Thymus (tissue), 11 donors: Measurements from ENCODE around the gene SLC25A34. TPM values are rescaled to one million over a fixed set of nuclear protein-coding genes. Genes with fewer than 3 reads are reported as not detected.

Source experiments
- DNase-seq, 9 donors: peaks; one replicate each; pipeline ENCODE4 v3.0.0-alpha.2; 2013; ENCODE audit warnings: low spot score in 9 of 9, low read depth in 6 of 9, missing footprints in 1 of 9
- H3K27ac ChIP-seq, 2 donors: one replicate each; pipeline ENCODE4 v1.5.1; 2013; ENCODE audit warnings: control low read depth in 1 of 2, low read depth in 1 of 2, low read length in 1 of 2, mild to moderate bottlenecking in 1 of 2, moderate library complexity in 1 of 2
- H3K27me3 ChIP-seq, 2 donors: one replicate each; pipeline ENCODE4 v1.5.1; 2013; ENCODE audit warnings: low read length in 1 of 2; ENCODE audit not compliant: control insufficient read depth in 2 of 2, insufficient read depth in 1 of 2
- H3K36me3 ChIP-seq, 2 donors: one replicate each; pipeline ENCODE4 v1.5.1; 2013; ENCODE audit warnings: low read length in 1 of 2, mild to moderate bottlenecking in 1 of 2, moderate library complexity in 1 of 2; ENCODE audit not compliant: control insufficient read depth in 2 of 2, insufficient read depth in 2 of 2
- H3K4me1 ChIP-seq, 2 donors: one replicate each; pipeline ENCODE4 v1.5.1; 2013; ENCODE audit warnings: low read length in 2 of 2; ENCODE audit not compliant: control insufficient read depth in 2 of 2, insufficient read depth in 2 of 2
- H3K4me3 ChIP-seq, 2 donors: one replicate each; pipeline ENCODE4 v1.5.1; 2013; ENCODE audit warnings: low read length in 2 of 2, control low read depth in 1 of 2, mild to moderate bottlenecking in 1 of 2
- H3K9me3 ChIP-seq, 2 donors: one replicate each; pipeline ENCODE4 v1.5.1; 2013; ENCODE audit warnings: low read length in 1 of 2, mild to moderate bottlenecking in 1 of 2; ENCODE audit not compliant: control insufficient read depth in 2 of 2, insufficient read depth in 1 of 2
- WGBS: extraction: QIAGEN DNeasy Blood & Tissue Kit; methylation state at CpG from one replicate; pipeline ENCODE4 v1.1.7; 2013; 5-methylcytosine and 5-hydroxymethylcytosine counted together
- polyA plus RNA-seq: library from polyadenylated mRNA; stranded (reverse); fragments of 200-250 nt; gene quantifications from one replicate; pipeline ENCODE4 v1.2.3, GENCODE V29; 2013
- total RNA-seq: library from RNA; stranded (reverse); fragments of 120-200 nt; gene quantifications from one replicate; pipeline ENCODE4 v1.2.4, GENCODE V29; 2013
- donor health status: healthy.

SLC25A34 gene
- total and polyA plus RNA-seq, 2 donors: 0.42 to 2.4 TPM

DNA sequence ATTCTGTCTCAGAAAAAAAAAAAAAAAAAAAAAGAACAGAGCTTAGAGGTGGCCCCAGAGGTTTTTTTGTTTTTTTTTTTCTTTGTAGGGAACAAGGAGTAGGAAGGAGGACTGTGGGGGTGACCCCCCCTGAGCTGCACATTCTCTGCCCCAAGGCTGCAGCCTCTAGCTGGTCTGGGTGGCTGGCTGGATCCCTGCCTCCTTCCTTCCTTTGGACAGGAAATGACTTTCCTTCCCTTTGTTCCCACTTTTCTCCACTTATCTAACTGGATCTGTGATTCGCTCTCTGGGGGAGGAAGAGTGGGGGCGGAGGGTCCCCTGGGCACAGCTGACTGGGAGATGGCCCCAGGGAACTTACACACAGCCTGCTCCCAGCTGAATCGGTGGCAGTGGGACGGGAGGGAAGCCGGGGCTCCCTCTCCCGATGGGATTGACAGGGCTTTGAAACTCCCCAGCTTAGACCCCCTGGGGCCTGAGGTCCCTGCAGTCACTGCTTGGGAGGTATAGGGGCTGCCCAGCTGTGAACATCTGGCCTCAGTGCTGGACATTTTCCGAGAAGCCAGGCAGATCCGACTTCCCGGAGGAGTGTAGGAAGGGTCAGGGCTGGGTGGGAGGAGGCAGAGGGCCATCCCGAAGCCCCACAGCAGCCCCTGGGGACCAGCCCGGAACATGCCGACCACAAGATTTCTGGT, 24.6 kb downstream of the SLC25A34 start:
- Histone ChIP-seq H3K27ac (no peak overlapping the region), H3K4me3 (no peak overlapping the region), H3K36me3 (no peaks in the 10 kb centered on the region), H3K27me3 (peaks cover 48 to 78% of the 10 kb centered on the region in 2 donors), H3K4me1 (peaks cover 8 to 13% of the 10 kb centered on the region in 2 donors), H3K9me3 (peaks cover 0 to 2% of the 10 kb centered on the region in 2 donors)
- DNase-seq: no peak
- WGBS: 60% methylated on average over 12 of the region's 12 CpGs

DNA sequence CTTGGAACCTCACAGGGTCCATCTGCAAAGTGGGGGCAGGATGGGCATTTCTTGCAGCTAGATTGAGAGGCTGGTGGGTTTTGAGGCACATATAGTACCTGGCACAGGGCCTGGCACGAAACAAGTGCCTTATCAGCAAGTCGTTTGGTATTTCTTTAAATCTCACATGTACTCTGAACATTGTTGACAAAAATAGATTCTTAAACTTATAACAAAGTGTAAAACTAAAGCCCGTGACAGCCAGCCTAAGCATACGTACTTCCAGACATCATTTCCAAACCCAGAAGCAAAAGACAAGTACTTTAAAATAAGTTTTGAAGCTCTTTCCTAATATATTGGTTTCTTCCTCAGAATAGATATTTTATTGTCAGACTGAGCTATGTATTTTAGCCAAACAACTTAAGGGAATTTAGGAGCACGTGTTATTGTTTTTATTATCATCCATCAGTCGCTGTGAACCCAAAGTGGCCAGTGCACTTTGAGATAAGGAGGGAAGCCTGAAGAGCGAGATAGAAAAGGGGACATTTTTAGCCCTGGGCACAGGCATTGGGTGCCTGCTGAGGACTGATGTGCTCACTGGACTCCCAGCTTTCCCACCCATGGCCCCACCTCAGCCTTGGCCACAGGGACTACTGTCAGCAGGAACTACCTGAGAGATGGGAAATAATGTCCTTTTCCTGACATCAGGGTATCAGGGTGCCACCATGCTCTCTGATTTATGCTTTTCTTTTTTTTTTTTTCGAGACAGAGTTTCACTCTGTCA, 25.5 kb downstream of the SLC25A34 start:
- WGBS: 73% methylated on average over 8 of the region's 8 CpGs
- DNase-seq: no peak
- peaks cover 4 to 8% of the 10 kb centered on the region in 2 donors for H3K4me1 ChIP-seq
- peaks cover 43 to 69% of the 10 kb centered on the region in 2 donors for H3K27me3 ChIP-seq
- no peak overlapping the region for H3K4me3 ChIP-seq
- no peak overlapping the region for H3K27ac ChIP-seq
- H3K9me3 ChIP-seq: peaks cover 0 to 2% of the 10 kb centered on the region in 2 donors
- H3K36me3 ChIP-seq: no peaks in the 10 kb centered on the region

DNA sequence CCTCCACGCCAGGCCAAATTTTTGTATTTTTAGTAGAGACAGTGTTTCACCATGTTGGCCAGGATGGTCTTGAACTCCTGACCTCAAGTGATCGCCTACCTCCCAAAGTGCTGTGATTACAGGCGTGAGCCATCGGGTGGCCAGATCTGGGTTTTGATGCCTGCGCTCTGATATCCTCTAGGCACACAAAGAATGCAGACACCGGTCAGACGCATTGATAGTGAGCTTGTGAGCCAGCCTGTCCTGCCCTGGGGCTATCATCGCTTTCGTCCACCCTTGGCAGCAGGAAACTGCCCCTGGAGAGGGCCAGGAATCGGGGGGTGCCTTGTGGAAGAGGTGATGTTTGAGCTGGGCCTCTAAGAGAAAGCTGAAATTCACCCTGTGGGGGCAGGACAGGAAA, 26.5 kb downstream of the SLC25A34 start:
- DNase-seq: no peak
- H3K9me3 ChIP-seq: peaks cover 0 to 2% of the 10 kb centered on the region in 2 donors
- H3K27ac ChIP-seq: no peak overlapping the region
- no peak overlapping the region for H3K4me3 ChIP-seq
- WGBS: 79% methylated on average over 10 of the region's 10 CpGs
- peaks cover 37 to 59% of the 10 kb centered on the region in 2 donors for H3K27me3 ChIP-seq
- no peaks in the 10 kb centered on the region for H3K36me3 ChIP-seq
- peaks cover 3 to 5% of the 10 kb centered on the region in 2 donors for H3K4me1 ChIP-seq

DNA sequence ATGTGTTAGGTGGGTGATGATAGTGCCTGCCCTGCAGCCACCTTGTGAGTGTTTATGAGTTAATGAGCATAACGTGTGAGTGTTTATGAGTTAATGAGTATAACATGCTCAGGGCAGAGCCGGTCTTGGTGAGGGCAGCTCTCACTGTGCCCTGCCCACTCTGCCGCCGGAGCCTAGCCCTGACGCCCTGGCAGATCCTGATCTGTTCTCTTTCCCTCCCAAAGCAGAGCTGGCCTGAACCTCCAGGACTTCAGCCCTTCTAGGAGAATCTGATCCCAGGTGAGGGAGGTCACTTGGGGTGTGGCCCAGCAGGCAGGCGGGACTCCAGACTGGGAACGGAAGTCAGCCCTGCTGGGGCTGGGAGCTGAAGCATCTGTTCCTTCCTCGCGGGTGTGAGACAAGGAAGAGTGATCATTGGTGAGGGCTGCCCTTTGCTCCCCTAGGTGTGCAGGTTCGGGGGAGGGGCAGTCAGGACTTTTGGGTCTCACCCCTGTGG, 28.3 kb downstream of the SLC25A34 start:
- peaks cover 0 to 2% of the 10 kb centered on the region in 2 donors for H3K9me3 ChIP-seq

DNA sequence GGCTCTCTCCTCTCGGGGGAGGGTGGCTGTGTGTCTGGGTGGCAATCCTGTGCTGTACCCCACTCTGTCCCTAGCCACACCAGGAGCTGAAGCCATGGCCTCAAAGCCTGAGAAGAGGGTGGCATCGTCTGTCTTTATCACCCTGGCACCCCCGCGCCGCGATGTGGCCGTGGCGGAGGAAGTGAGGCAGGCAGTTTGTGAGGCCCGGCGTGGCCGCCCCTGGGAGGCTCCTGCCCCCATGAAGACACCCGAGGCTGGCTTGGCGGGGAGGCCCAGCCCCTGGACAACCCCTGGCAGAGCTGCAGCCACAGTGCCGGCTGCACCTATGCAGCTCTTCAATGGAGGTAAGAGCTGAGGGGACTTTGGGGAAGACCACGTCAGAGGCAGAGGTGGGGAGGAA, 28.8 kb downstream of the SLC25A34 start:
- 85% methylated on average over 15 of the region's 15 CpGs for WGBS
- no peak for DNase-seq
- Histone ChIP-seq H3K27me3 (peaks cover 15 to 38% of the 10 kb centered on the region in 2 donors), H3K4me1 (no peaks in the 10 kb centered on the region), H3K27ac (no peak overlapping the region), H3K36me3 (no peaks in the 10 kb centered on the region), H3K9me3 (peaks cover 0 to 2% of the 10 kb centered on the region in 2 donors), H3K4me3 (no peak overlapping the region)

More for the DNA sequence above, 28.3 kb downstream of the SLC25A34 start:
- Histone ChIP-seq H3K4me3 (no peak overlapping the region), H3K36me3 (no peaks in the 10 kb centered on the region), H3K27ac (no peak overlapping the region), H3K4me1 (peaks cover 0 to 3% of the 10 kb centered on the region in 2 donors), H3K27me3 (peaks cover 21 to 43% of the 10 kb centered on the region in 2 donors)
- WGBS: 86% methylated on average over 10 of the region's 10 CpGs
- DNase-seq: no peak

DNA sequence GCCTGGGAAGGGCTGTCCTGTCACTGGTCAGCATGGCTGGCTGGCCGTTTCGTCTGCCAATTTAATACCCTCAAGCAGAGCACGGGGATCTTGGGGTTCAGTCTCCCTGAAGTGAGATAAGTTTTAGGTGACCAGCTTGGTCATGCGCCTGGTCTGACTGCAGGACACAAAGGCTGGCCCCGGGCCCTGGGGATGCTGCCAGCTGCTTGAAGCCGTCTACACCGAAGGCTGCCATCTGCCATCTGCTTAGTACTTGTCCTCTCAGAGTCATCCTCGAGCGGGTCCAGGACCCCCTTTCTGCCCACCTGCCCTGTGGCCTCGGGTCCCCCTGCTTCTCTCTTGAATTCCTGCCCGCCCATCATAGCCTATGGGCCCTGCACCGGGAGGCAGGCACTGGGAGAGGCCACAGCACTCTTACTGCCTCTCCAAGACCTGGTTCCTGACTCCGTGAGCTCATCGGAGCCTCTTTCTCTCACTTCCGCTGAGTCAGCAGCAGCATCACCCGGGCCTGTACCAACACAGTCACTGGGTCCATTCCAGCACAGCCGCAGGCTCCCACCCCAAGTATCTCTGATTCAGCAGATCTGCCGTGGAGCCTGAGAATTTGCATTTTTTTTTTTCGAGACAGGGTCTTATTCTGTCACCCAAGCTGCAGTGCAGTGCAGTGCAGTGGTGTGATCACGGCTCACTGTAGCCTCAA, 29.6 kb downstream of the SLC25A34 start:
- Histone ChIP-seq H3K4me1 (no peaks in the 10 kb centered on the region), H3K27ac (no peak overlapping the region), H3K27me3 (peaks cover 10 to 30% of the 10 kb centered on the region in 2 donors), H3K9me3 (peaks cover 0 to 1% of the 10 kb centered on the region in 2 donors), H3K36me3 (no peaks in the 10 kb centered on the region), H3K4me3 (no peak overlapping the region)
- no peak for DNase-seq
- 91% methylated on average over 20 of the region's 20 CpGs for WGBS

DNA sequence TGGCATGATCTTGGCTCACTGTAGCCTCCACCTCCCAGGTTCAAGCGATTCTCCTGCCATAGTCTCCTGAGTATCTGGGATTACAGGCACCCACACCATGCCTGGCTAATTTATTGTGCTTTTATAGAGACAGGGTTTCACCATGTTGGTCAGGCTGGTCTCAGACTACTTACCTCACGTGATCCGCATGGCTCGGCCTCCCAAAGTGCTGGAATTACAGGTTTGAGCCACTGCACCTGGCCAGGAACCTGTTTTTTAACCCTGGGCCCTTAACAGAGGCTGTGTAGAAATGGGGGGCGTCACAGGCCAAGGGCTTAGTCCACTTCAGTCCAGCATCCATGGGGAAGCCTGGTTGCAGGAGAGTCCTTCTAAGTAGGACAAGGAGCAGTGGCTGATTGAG, 31.9 kb downstream of the SLC25A34 start:
- no peaks in the 10 kb centered on the region for H3K4me1 ChIP-seq
- no peak overlapping the region for H3K4me3 ChIP-seq
- H3K9me3 ChIP-seq: no peaks in the 10 kb centered on the region
- 95% methylated on average over 5 of the region's 5 CpGs for WGBS
- H3K27ac ChIP-seq: no peak overlapping the region
- no peak for DNase-seq
- no peaks in the 10 kb centered on the region for H3K36me3 ChIP-seq
- peaks cover 0 to 7% of the 10 kb centered on the region in 2 donors for H3K27me3 ChIP-seq

DNA sequence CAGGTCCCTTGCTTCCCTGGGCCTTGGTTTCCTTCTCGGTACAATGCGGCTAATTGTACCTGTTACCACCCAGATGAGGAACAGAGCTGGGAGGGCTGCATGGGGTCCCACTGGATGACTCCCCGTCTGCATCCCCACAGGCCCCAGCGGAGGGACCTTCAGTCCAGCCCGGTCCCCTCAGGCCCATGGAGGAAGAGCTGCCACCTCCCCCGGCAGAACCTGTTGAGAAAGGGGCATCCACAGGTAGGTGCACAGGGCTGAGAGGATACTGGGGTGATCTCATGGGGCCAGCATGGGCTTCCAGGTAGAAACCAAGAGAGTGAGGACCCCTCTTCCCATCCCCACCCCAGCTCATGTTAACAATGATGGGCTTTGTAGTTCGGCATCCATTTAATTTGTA, 32.3 kb downstream of the SLC25A34 start:
- Histone ChIP-seq H3K9me3 (no peaks in the 10 kb centered on the region), H3K4me1 (no peaks in the 10 kb centered on the region), H3K36me3 (no peaks in the 10 kb centered on the region), H3K27ac (no peak overlapping the region), H3K4me3 (no peak overlapping the region), H3K27me3 (peaks cover 0 to 7% of the 10 kb centered on the region in 2 donors)
- DNase-seq: no peak
- 98% methylated on average over 7 of the region's 7 CpGs for WGBS
